ENCODE results near the gene MAD1L1.

Gene MAD1L1

GRCh38 chr7:2156756-2157472 is 75.8 kb downstream of the MAD1L1 start:
- DNase-seq (ENCODE audit: low spot score), result no peak

- no peak for DNase-seq (ENCODE audit: low spot score)
These were observed 77.9 kb downstream of the MAD1L1 start for GRCh38 chr7:2154831-2155230.

- no peak for DNase-seq (ENCODE audit: low spot score)
These were observed 78.6 kb downstream of the MAD1L1 start for GRCh38 chr7:2154121-2154520.

- no peak for DNase-seq (ENCODE audit: low spot score)
These were observed 80.1 kb downstream of the MAD1L1 start for GRCh38 chr7:2152646-2153045.

- DNase-seq (ENCODE audit: low spot score), result no peak
These were observed 80.7 kb downstream of the MAD1L1 start for GRCh38 chr7:2151801-2152612.

GRCh38 chr7:2151237-2151636 is 81.5 kb downstream of the MAD1L1 start:
- no peak for DNase-seq (ENCODE audit: low spot score)

GRCh38 chr7:2150445-2150815 is 82.3 kb downstream of the MAD1L1 start:
- DNase-seq (ENCODE audit: low spot score), result no peak

- DNase-seq (ENCODE audit: low spot score), result no peak
These were observed 82.9 kb downstream of the MAD1L1 start for GRCh38 chr7:2149672-2150444.

- no peak for DNase-seq (ENCODE audit: low spot score)
These were observed 83.9 kb downstream of the MAD1L1 start for GRCh38 chr7:2148814-2149213.

- no peak for DNase-seq (ENCODE audit: low spot score)
These were observed 84.6 kb downstream of the MAD1L1 start for GRCh38 chr7:2148189-2148588.

- DNase-seq (ENCODE audit: low spot score), result no peak
These were observed 85.9 kb downstream of the MAD1L1 start for GRCh38 chr7:2146676-2147472.

- DNase-seq (ENCODE audit: low spot score), result no peak
These were observed 86.7 kb downstream of the MAD1L1 start for GRCh38 chr7:2145835-2146580.

GRCh38 chr7:2144926-2145325 is 87.8 kb downstream of the MAD1L1 start:
- no peak for DNase-seq (ENCODE audit: low spot score)

GRCh38 chr7:2143981-2144595 is 88.7 kb downstream of the MAD1L1 start:
- no peak for DNase-seq (ENCODE audit: low spot score)

GRCh38 chr7:2143450-2143849 is 89.3 kb downstream of the MAD1L1 start:
- DNase-seq (ENCODE audit: low spot score), result no peak

GRCh38 chr7:2142386-2142785 is 90.4 kb downstream of the MAD1L1 start:
- DNase-seq (ENCODE audit: low spot score), result no peak

- DNase-seq (ENCODE audit: low spot score), result no peak
These were observed 91.1 kb downstream of the MAD1L1 start for GRCh38 chr7:2141651-2142050.

GRCh38 chr7:2141021-2141410 is 91.7 kb downstream of the MAD1L1 start:
- no peak for DNase-seq (ENCODE audit: low spot score)

GRCh38 chr7:2140216-2141020 is 92.3 kb downstream of the MAD1L1 start:
- no peak for DNase-seq (ENCODE audit: low spot score)

Measured in D341Med (cell line).